ENCODE measurements around the gene LYRM4. TPM values are rescaled to one million over a fixed set of nuclear protein-coding genes. Genes with fewer than 3 reads are reported as not detected.

Gene LYRM4
- total RNA-seq, 4 donors from 2014 or later: 8.4 to 20.1 (median 12.2) TPM

- no peaks in the 10 kb centered on the region for H3K9me3 ChIP-seq
- no peak overlapping the region for H3K27ac ChIP-seq
- intact Hi-C loops (cut with DNase I; ENCODE audit: low total_unique reads) (no loop called here), in situ Hi-C loops (cut with MboI; ENCODE audit: low sequenced_read_pairs in 4 of 4) (loop anchor here (10.0 to 25.0 kb wide), 5 partner anchors 158 to 1391 kb away; no protein-coding TSS in a partner anchor)
- H3K4me3 ChIP-seq: no peak overlapping the region
- no peak for TF ChIP-seq POLR2A (IDR thresholded peaks at IDR 0.05)
- TF ChIP-seq, protein P1, sequence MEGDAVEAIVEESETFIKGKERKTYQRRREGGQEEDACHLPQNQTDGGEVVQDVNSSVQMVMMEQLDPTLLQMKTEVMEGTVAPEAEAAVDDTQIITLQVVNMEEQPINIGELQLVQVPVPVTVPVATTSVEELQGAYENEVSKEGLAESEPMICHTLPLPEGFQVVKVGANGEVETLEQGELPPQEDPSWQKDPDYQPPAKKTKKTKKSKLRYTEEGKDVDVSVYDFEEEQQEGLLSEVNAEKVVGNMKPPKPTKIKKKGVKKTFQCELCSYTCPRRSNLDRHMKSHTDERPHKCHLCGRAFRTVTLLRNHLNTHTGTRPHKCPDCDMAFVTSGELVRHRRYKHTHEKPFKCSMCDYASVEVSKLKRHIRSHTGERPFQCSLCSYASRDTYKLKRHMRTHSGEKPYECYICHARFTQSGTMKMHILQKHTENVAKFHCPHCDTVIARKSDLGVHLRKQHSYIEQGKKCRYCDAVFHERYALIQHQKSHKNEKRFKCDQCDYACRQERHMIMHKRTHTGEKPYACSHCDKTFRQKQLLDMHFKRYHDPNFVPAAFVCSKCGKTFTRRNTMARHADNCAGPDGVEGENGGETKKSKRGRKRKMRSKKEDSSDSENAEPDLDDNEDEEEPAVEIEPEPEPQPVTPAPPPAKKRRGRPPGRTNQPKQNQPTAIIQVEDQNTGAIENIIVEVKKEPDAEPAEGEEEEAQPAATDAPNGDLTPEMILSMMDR (IDR thresholded peaks at IDR 0.05 in 4 of 5, conservative IDR thresholded peaks at IDR 0.05 in 1 of 5): no peak
- no peak for DNase-seq
- peaks cover 4 to 10% of the 10 kb centered on the region in 2 donors for H3K4me1 ChIP-seq
- H3K27me3 ChIP-seq: no peaks in the 10 kb centered on the region
- no peaks in the 10 kb centered on the region for H3K36me3 ChIP-seq
- ATAC-seq: no peak
Observed at GRCh38 chr6:5146398-5146797, 114.4 kb downstream of the LYRM4 start.

- Histone ChIP-seq H3K36me3 (no peaks in the 10 kb centered on the region), H3K27ac (no peak overlapping the region), H3K27me3 (no peaks in the 10 kb centered on the region), H3K4me3 (no peak overlapping the region), H3K9me3 (no peaks in the 10 kb centered on the region), H3K4me1 (peaks cover 4 to 10% of the 10 kb centered on the region in 2 donors)
- peak; percentile 82 to 90 for ATAC-seq
- peak; percentile 59 to 72 for DNase-seq
- in situ Hi-C loops (cut with MboI; ENCODE audit: low sequenced_read_pairs in 4 of 4) (loop anchor here (10.0 to 25.0 kb wide), 5 partner anchors 161 to 1394 kb away; no protein-coding TSS in a partner anchor), intact Hi-C loops (cut with DNase I; ENCODE audit: low total_unique reads) (loop anchor here (1.0 to 5.0 kb wide), 5 partner anchors 119 to 1403 kb away; partner anchors contain the start of genes FARS2 and LYRM4)
- TF ChIP-seq POLR2A (IDR thresholded peaks at IDR 0.05): no peak
- TF ChIP-seq, protein P1 (IDR thresholded peaks at IDR 0.05 in 4 of 5, conservative IDR thresholded peaks at IDR 0.05 in 1 of 5): peak; percentile 81 to 96 (median 87)
Observed at GRCh38 chr6:5143634-5144311, 117.0 kb downstream of the LYRM4 start.

DNA sequence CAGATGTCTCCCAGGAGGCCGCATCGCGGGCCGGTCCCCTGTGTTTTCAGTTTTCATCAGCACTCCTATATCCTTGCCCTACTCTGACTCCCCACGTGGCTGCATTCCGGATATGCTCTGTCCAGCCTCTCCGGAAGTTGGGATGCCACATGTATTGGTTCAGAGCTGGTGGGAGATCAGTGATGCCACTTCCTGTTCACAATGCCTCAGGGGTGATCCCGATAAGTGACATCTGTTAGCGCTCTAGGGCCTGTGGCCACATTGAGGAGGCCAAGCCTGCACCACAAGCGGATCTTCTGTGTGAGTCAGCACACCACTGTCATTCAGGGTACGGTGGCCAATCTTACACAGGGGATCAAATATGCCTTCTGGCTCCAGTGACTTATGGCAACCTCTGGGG lies 117.8 kb downstream of the LYRM4 start:
- DNase-seq (no peak), ATAC-seq (no peak)
- no peak for TF ChIP-seq POLR2A (IDR thresholded peaks at IDR 0.05)
- TF ChIP-seq, protein P1 (IDR thresholded peaks at IDR 0.05 in 4 of 5, conservative IDR thresholded peaks at IDR 0.05 in 1 of 5): no peak
- Histone ChIP-seq H3K27me3 (no peaks in the 10 kb centered on the region), H3K27ac (no peak overlapping the region), H3K4me3 (no peak overlapping the region), H3K36me3 (no peaks in the 10 kb centered on the region), H3K9me3 (no peaks in the 10 kb centered on the region), H3K4me1 (peaks cover 4 to 10% of the 10 kb centered on the region in 2 donors)
- in situ Hi-C loops (cut with MboI; ENCODE audit: low sequenced_read_pairs in 4 of 4): loop anchor here (10.0 to 25.0 kb wide), 5 partner anchors 162 to 1394 kb away; no protein-coding TSS in a partner anchor
- intact Hi-C loops (cut with DNase I; ENCODE audit: low total_unique reads): loop anchor here (1.0 to 5.0 kb wide), 4 partner anchors 119 to 1404 kb away; partner anchors contain the start of genes FARS2 and LYRM4

- no peaks in the 10 kb centered on the region for H3K27me3 ChIP-seq
- DNase-seq: no peak
- H3K4me3 ChIP-seq: no peak overlapping the region
- no peaks in the 10 kb centered on the region for H3K9me3 ChIP-seq
- TF ChIP-seq, protein P1 (IDR thresholded peaks at IDR 0.05 in 4 of 5, conservative IDR thresholded peaks at IDR 0.05 in 1 of 5): no peak
- TF ChIP-seq POLR2A (IDR thresholded peaks at IDR 0.05): no peak
- no peak overlapping the region for H3K27ac ChIP-seq
- in situ Hi-C loops (cut with MboI; ENCODE audit: low sequenced_read_pairs in 4 of 4): loop anchor here (10.0 to 25.0 kb wide), 5 partner anchors 163 to 1395 kb away; no protein-coding TSS in a partner anchor
- H3K36me3 ChIP-seq: no peaks in the 10 kb centered on the region
- peaks cover 4 to 10% of the 10 kb centered on the region in 2 donors for H3K4me1 ChIP-seq
- intact Hi-C loops (cut with DNase I; ENCODE audit: low total_unique reads): loop anchor here (2.0 to 5.0 kb wide), 3 partner anchors 120 to 1405 kb away; partner anchors contain the start of genes FARS2 and LYRM4
- no peak for ATAC-seq
Observed at GRCh38 chr6:5142131-5142530, 118.6 kb downstream of the LYRM4 start.

Measured in gastrocnemius medialis (tissue), 4 donors.